Germinal center (tissue), 1 donor: ENCODE data around the gene SLC47A2.
"Not testable (repeated sequence)": the region's sequence is repeated elsewhere in the genome, so short reads cannot be mapped to it uniquely, and the experiment has no call there.

Experiments
- DNase-seq: peaks from one replicate; pipeline ENCODE4 v3.0.0; 2012; ENCODE audit warnings: mixed read lengths, low spot score

The SLC47A2 gene, protein sequence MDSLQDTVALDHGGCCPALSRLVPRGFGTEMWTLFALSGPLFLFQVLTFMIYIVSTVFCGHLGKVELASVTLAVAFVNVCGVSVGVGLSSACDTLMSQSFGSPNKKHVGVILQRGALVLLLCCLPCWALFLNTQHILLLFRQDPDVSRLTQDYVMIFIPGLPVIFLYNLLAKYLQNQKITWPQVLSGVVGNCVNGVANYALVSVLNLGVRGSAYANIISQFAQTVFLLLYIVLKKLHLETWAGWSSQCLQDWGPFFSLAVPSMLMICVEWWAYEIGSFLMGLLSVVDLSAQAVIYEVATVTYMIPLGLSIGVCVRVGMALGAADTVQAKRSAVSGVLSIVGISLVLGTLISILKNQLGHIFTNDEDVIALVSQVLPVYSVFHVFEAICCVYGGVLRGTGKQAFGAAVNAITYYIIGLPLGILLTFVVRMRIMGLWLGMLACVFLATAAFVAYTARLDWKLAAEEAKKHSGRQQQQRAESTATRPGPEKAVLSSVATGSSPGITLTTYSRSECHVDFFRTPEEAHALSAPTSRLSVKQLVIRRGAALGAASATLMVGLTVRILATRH

DNA sequence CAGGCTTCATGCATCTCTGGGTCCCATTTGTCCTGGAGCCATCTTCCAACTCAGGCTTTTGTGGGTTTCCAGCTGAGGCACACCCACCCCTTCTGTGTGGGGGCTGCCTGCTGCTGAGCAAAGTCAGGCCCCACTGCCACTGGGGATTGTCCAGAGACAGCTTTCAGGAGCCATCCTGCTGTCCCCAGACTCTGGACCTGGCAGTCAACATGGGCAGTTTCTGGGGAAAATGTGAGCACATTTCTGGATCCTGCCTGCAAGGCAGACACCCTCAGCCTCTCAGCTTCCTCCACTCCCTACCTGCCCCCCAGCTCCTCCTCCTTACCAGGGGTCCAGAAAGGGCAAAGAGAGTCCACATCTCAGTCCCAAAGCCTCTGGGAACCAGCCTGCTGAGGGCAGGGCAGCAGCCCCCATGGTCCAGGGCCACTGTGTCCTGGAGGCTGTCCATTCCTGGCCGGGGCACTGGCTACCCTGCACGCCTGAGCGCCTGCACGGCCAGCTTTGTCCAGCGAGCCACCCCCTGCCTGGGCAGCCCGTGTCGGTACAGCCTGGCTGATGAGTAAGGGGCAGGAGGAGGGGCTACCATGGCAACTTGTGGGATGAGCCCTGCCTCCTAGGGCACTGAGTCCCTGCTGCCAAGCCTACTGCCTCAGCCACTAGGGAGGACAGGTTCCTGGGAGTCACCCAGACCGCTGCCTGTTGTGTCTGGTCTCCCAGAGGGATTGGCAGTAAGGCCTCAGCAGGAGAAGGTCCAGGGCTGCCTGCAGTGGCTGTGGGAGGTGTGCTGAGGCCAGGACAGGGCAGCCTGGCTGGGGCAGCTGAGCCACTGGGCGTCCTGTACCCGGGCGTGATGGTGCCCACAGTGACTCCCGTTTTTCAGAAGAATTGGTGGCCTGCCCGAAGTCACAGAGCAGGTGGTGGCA is at the start of gene SLC47A2:
SLC47A2 (minus strand) TSS at position 477 of the 923 bp plus-strand sequence; CDS start at position 448, 29 bp downstream.
- DNase-seq = no peak

- no peak for DNase-seq
Observed at GRCh38 chr17:19766016-19766415, 49.6 kb upstream of the SLC47A2 start.

GRCh38 chr17:19763991-19764390 is 47.6 kb upstream of the SLC47A2 start:
- not testable (repeated sequence) for DNase-seq

- no peak for DNase-seq
Observed at GRCh38 chr17:19763416-19763815, 47.0 kb upstream of the SLC47A2 start.

- peak; percentile 81 for DNase-seq
Observed at GRCh38 chr17:19762515-19762961, 46.2 kb upstream of the SLC47A2 start.

GRCh38 chr17:19760746-19761145 is 44.4 kb upstream of the SLC47A2 start:
- no peak for DNase-seq

GRCh38 chr17:19759568-19760549 is 43.5 kb upstream of the SLC47A2 start:
- DNase-seq = no peak

DNA sequence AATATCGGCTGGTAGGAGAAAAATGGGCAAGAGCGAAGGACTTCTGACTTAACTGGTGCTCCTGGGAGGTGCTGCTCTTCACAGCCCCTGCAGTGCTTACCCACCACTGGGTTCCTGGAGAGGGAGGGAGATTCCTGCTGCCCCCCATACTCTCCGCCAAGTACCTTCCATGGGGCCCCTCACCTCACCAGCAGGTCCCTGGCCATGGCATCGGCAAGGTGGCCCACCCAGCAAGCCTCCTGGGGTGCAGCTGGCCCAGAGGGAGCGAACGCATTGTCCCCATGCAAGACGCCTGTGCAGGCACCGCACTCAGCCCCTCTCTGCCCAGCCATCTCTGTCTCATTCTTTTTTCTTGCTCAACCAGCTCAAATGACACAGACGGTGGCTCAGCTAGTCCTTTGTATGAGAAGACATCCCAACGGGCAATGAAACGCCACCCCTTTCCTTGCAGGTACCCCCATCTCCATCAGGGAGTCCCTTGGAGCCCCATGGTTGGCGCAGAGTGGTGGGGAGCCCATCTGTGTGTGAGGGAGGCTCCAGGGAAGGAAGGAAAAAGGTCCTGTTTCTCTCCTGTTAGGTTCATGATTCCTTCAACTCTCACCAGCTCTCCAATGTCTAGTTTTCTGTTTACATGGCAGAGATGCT is 41.3 kb upstream of the SLC47A2 start:
- no peak for DNase-seq

DNA sequence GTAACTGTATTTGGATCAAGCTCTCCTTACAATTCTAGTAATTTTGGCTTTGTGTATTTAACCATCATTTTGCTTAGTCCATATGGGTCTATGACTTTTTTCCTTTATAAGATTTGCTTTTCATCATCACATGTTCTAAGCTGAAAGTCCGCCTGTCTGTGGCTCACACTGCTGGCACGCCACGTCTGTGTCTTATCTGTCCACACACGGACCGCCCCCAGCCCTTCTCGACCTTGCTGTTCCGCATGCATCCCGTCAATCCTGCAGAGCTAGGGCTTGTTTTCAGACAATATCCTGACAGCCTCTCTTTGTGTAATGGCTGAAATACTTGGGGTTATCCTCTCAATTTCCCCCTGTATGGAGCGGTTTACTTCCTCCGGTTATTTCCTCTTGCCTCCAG is 40.2 kb upstream of the SLC47A2 start:
- no peak for DNase-seq

GRCh38 chr17:19755821-19756510 is 39.6 kb upstream of the SLC47A2 start:
- DNase-seq = no peak

- DNase-seq = no peak
Observed at GRCh38 chr17:19755392-19755791, 39.0 kb upstream of the SLC47A2 start.

- no peak for DNase-seq
Observed at GRCh38 chr17:19753661-19754463, 37.5 kb upstream of the SLC47A2 start.

DNA sequence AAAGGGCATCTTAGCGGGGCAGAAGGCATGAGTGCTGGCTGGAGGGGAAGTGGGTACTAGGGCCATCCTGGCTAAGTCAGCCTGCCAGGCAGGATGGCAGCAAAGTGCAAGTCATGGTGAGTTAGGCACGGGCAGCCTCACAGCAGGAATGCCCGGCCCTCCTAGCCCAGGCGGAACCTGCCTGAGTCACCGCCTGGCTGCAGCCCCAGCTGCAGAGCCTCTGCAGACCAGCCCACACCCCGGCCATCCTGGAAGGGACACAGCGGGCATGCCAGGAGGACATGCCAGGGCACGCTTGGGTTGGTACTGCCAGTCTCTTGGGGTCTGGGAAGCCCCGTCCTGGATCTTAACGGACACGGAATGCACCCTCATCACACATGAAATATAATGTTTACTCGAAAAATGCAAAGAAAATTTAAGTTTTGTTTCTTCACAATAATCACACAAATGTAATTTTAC is 36.7 kb upstream of the SLC47A2 start:
- DNase-seq = no peak

DNA sequence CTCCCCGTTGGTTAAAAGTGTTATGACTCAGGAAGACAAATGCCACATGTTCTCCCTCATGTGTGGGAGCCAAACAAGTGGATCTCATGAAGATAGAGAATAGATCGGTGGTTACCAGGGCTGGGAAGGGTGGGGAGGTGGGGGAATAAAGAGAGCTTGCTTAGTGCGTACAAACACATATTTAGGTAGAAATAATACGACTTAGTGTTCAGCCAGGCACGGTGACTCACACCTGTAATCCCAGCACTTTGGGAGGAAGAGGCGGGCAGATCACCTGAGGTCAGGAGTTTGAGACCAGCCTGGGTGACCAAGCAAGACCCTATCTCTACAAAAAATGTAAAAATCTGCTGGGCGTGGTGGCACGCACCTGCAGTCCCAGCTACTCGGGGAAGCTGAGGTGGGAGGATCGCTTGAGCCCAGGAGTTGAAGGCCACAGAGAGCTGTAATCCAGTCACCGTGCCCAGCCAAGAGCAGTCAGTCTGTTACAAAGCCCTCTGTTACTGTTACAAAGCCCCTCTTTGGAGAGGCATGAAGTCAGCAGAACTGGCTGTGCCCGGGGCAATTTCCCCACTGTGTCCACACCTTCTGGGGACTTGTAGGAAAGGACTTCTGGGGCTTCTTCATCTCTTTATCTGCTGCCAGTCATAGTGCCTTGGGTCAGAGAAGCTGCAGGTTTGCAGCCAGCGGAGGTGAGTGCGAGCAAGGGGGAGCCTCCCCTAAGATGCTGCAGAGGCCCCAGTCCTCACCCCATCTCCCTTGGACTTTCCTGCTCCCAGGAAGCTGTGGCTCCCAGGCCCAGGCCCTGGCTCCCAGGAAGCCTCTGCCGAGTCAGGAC is 36.0 kb upstream of the SLC47A2 start:
- no peak for DNase-seq

DNA sequence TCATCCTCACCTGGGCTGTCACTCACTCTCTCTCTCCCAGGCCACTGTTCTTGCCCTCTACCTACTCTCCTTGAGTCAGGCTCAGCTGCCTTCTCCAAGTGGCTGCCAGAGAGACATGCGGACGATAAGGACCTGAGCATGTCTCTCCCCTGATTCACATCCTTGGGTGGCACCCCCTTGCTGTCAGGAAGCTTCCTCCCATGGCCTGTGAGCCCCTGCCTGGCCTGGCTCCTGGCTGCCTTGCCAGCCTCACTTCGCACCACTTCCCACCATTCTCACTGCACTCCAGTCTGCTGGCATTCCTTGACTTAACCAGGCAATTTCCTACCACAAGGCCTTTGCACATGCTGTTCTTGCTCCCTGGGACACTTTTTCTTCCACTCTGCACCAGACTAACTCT is 34.5 kb upstream of the SLC47A2 start:
- no peak for DNase-seq

DNA sequence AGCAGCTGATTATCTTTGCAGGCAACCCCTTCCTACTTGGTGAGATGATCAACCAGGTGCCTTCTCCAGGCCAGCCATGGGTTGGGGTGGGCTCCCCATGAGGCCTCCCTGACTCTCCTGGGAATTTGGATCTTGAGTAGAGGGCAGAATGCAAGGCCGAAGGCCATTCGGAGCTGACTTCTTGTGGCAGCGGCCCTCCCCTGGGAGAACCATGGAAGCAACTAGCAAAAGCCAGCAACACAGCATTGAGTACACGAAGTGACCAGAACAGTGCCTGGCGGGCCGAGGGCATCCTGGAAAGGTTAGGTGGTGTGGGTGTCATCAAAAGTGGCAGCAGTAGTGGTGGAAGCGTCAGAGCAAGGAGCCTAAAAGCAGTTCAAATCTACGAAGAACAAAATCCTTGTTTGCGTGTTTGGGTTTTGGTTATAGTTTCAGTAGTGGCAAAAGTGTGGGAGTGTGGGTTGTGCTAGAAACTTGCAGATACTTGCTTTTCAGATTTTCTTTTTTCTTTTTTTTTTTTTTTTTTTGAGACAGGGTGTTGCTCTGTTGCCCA is 33.7 kb upstream of the SLC47A2 start:
- no peak for DNase-seq

- no peak for DNase-seq
Observed at GRCh38 chr17:19748807-19749193, 32.4 kb upstream of the SLC47A2 start.
